ENCODE data around the gene PPP4R2. TPM values are rescaled to one million over a fixed set of nuclear protein-coding genes. Genes with fewer than 3 reads are reported as not detected.

Gene PPP4R2
- total RNA-seq, 4 donors from 2014 or later = 39.9 to 49.6 (median 44.2) TPM

DNA sequence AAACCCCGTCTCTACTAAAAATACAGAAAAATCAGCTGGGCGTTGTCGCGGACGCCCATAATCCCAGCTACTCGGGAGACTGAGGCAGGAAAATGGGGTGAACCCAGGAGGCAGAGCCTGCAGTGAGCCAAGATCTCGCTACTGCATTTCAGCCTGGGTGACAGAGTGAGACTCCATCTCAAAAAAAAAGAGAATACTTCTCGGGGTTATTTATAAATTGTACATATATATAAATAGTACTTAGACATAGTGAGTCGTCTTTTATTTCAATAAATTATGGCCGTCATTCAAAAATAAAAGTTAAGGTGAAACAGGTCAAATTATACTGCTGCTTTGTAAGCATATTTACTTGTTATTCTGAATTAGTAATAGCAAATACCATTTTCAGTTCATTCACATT is 52.7 kb downstream of the PPP4R2 start:
- Histone ChIP-seq H3K27me3 (no peaks in the 10 kb centered on the region), H3K9me3 (no peaks in the 10 kb centered on the region), H3K4me1 (peaks cover 0 to 18% (median 0%) of the 10 kb centered on the region in 4 donors), H3K36me3 (peaks cover 0 to 13% (median 0%) of the 10 kb centered on the region in 3 donors), H3K4me3 (no peak overlapping the region), H3K27ac (no peak overlapping the region)
- TF ChIP-seq, protein P1, sequence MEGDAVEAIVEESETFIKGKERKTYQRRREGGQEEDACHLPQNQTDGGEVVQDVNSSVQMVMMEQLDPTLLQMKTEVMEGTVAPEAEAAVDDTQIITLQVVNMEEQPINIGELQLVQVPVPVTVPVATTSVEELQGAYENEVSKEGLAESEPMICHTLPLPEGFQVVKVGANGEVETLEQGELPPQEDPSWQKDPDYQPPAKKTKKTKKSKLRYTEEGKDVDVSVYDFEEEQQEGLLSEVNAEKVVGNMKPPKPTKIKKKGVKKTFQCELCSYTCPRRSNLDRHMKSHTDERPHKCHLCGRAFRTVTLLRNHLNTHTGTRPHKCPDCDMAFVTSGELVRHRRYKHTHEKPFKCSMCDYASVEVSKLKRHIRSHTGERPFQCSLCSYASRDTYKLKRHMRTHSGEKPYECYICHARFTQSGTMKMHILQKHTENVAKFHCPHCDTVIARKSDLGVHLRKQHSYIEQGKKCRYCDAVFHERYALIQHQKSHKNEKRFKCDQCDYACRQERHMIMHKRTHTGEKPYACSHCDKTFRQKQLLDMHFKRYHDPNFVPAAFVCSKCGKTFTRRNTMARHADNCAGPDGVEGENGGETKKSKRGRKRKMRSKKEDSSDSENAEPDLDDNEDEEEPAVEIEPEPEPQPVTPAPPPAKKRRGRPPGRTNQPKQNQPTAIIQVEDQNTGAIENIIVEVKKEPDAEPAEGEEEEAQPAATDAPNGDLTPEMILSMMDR (IDR thresholded peaks at IDR 0.05) = no peak
- TF ChIP-seq POLR2A (IDR thresholded peaks at IDR 0.05) = no peak
- no peak for DNase-seq

DNA sequence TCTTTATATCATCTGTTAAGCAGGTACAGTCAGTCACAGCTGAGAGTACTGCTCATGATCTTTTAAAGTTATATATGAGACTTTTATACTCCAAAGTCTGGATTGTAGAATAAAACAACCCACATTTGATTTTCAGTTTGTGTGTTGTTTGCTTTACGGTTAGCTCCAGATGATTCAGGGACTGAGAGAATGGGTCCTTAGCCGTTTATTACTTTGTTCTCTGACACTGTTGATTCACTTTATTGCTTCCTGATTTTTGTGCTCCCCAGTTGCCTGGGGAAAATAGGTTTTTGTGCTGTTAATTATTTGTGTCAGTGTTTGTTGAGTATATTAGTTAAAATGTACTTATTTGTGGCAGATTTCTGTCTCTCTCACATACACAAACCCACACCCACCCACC is 56.2 kb downstream of the PPP4R2 start:
- H3K27ac ChIP-seq = no peak overlapping the region

DNA sequence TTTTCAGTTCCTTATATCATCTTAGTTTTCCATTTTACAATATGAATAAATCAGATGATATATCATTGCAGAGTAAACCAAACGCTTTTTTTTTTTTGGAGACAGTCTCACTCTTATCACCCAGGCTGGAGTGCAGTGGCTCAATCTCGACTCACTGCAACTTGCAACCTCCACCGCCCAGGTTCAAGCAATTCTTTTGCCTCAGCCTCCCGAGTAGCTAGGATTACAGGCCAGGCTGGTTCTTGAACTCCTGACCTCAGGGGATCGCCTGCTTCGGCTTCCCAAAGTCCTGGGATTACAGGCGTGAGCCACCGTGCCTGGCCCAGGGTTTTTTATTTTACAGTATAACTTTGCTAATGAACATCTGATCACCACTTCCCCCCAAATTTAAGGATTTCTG is 59.0 kb downstream of the PPP4R2 start:
- Histone ChIP-seq H3K4me1 (peaks cover 0 to 23% (median 0%) of the 10 kb centered on the region in 4 donors), H3K4me3 (no peak overlapping the region), H3K36me3 (no peaks in the 10 kb centered on the region), H3K27me3 (no peaks in the 10 kb centered on the region), H3K9me3 (no peaks in the 10 kb centered on the region), H3K27ac (no peak overlapping the region)
- TF ChIP-seq, protein P1 (IDR thresholded peaks at IDR 0.05) = no peak
- no peak for TF ChIP-seq POLR2A (IDR thresholded peaks at IDR 0.05)
- no peak for DNase-seq

More for the DNA sequence above, 56.2 kb downstream of the PPP4R2 start:
- H3K27me3 ChIP-seq = no peaks in the 10 kb centered on the region
- TF ChIP-seq POLR2A (IDR thresholded peaks at IDR 0.05) = no peak
- TF ChIP-seq, protein P1 (IDR thresholded peaks at IDR 0.05) = no peak
- no peak overlapping the region for H3K4me3 ChIP-seq
- peaks cover 0 to 9% (median 0%) of the 10 kb centered on the region in 3 donors for H3K36me3 ChIP-seq
- H3K4me1 ChIP-seq = peaks cover 0 to 23% (median 0%) of the 10 kb centered on the region in 4 donors
- DNase-seq = no peak
- H3K9me3 ChIP-seq = no peaks in the 10 kb centered on the region

DNA sequence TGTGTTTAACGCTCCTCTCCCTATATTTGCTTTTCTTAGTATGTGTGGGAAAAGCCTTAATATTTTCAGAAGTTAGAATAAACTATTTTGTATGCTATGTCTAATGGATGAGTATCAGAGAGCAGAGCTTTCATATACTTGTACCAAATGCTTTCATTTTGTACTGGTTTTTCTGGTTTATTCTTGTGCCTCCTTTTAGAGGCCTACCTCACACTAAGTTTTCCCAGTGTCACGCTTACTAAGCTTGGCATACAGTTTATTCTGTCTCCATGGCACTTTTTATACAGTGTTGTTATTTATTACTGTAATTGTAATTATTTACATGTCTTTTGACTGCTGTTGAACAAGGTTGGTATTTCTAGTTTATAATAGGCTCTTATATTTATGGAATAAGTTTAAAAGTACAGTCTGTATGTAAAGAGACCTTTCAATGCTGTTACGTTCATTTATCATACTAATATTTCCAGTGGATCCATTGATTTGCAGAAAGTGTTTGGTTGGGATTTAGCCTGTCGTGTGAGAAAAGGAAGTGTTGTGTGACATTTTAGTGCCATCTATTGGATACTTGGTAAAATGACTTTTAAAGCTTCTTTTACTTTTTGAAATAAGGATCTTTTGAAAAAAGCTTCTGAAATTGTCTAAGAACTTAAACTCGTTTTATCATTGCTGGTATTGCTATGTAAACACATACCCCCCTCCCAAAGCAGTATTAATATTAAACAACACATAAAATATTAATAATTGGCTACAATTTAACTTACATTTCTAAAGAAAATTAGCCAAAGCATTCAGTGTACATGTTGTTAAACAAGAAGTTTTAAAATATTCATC is 59.6 kb downstream of the PPP4R2 start:
- no peak for TF ChIP-seq POLR2A (IDR thresholded peaks at IDR 0.05)
- TF ChIP-seq, protein P1 (IDR thresholded peaks at IDR 0.05) = peak in 4 of 6 experiments; percentile 47 to 79 (median 70)
- no peaks in the 10 kb centered on the region for H3K27me3 ChIP-seq
- H3K27ac ChIP-seq = no peak overlapping the region
- no peaks in the 10 kb centered on the region for H3K36me3 ChIP-seq
- no peak for DNase-seq
- H3K4me1 ChIP-seq = peaks cover 0 to 23% (median 0%) of the 10 kb centered on the region in 4 donors
- no peaks in the 10 kb centered on the region for H3K9me3 ChIP-seq
- no peak overlapping the region for H3K4me3 ChIP-seq

DNA sequence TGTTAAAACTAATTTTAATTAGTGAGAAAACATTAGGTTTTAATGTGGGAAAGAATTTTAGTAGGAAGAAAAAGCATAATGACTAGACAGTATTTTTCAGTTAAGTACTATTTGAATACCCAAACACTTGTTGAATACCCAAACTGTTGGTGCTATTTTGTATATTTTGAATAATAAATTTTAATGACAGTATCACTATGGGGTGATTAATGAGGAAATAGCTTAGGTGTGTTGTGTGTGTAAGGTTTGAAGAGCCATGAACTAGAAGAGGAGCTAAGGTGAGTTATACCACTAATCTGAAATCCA is 60.2 kb downstream of the PPP4R2 start:
- no peaks in the 10 kb centered on the region for H3K27me3 ChIP-seq
- no peaks in the 10 kb centered on the region for H3K36me3 ChIP-seq
- peaks cover 0 to 23% (median 0%) of the 10 kb centered on the region in 4 donors for H3K4me1 ChIP-seq
- DNase-seq = no peak
- H3K27ac ChIP-seq = no peak overlapping the region
- TF ChIP-seq, protein P1 (IDR thresholded peaks at IDR 0.05) = no peak
- TF ChIP-seq POLR2A (IDR thresholded peaks at IDR 0.05) = no peak
- H3K9me3 ChIP-seq = no peaks in the 10 kb centered on the region
- H3K4me3 ChIP-seq = no peak overlapping the region
